Measurements from ENCODE around the gene TRIM71. TPM values are rescaled to one million over a fixed set of nuclear protein-coding genes. Genes with fewer than 3 reads are reported as not detected.
"Not testable (repeated sequence)": the region's sequence is repeated elsewhere in the genome, so short reads cannot be mapped to it uniquely, and the experiment has no call there.

The TRIM71 gene
- total and polyA plus RNA-seq, 2 donors (not counting 1 experiment from before 2014, with no cell fraction given), result not detected

GRCh38 chr3:32781211-32781968 lies 36.4 kb upstream of the TRIM71 start:
- no peaks in the 10 kb centered on the region for H4K20me1 ChIP-seq (ENCODE audit: control insufficient read depth, insufficient read depth, low read length, poor library complexity, severe bottlenecking)
- no peak overlapping the region for H3K27ac ChIP-seq (ENCODE audit: low read length in 2 of 2)
- peak; percentile 91 for ATAC-seq (ENCODE audit: low read depth)
- H3K36me3 ChIP-seq (replicated peaks in 1 of 2; ENCODE audit: control extremely low read depth in 1 of 2, control insufficient read depth in 1 of 2, extremely low read depth in 1 of 2, insufficient read depth in 2 of 2, low read length in 1 of 2), result no peaks in the 10 kb centered on the region
- H3K27me3 ChIP-seq (replicated peaks in 1 of 4; ENCODE audit: control extremely low read depth in 1 of 4, control insufficient read depth in 3 of 4, insufficient read depth in 4 of 4, low read length in 3 of 4), result peaks cover 0 to 13% (median 0%) of the 10 kb centered on the region in 4 experiments
- under 1% methylated on average over 52 of the region's 59 CpGs for WGBS (ENCODE audit: insufficient coverage)
- peaks cover 4 to 10% of the 10 kb centered on the region in 2 donors for H3K4me1 ChIP-seq (ENCODE audit: control insufficient read depth in 2 of 2, insufficient read depth in 2 of 2, low read length in 2 of 2)
- peak overlapping the region; percentile 97 for H3K4me2 ChIP-seq (replicated peaks; ENCODE audit: low read depth, low read length, poor library complexity, severe bottlenecking)
- DNase-seq, result peak; percentile 81
- intact Hi-C loops (cut with micrococcal nuclease), result loop anchor here (1.0 kb wide), 1 partner anchor 96 kb away; the partner anchor contains the start of gene CNOT10
- H3K9ac ChIP-seq (ENCODE audit: low read length), result peak overlapping the region; percentile 83
- H3K4me3 ChIP-seq (ENCODE audit: control extremely low read depth in 1 of 5, extremely low read depth in 1 of 5, insufficient read depth in 1 of 5, low read depth in 2 of 5, low read length in 4 of 5), result peak overlapping the region; percentile 52 to 84 (median 70)
- TF ChIP-seq EZH2 (IDR thresholded peaks at IDR 0.05; ENCODE audit: borderline replicate concordance, insufficient read depth, low read depth, low read length, poor library complexity, severe bottlenecking), result no peak
- TF ChIP-seq CTCF (IDR thresholded peaks at IDR 0.05), result peak; percentile 90
- peak overlapping the region; percentile 73 for H3K27ac Mint-ChIP-seq
- ChIA-PET POLR2A (no interaction called here), CTCF (interaction anchor here (0.9 to 2.1 kb wide), 7 partner anchors 10 to 272 kb away, joined by 3 to 8 read pairs (median 5); no protein-coding TSS in a partner anchor)
- H3K4me3 Mint-ChIP-seq, result peak overlapping the region; percentile 96
- H3K27me3 Mint-ChIP-seq, result no peaks in the 10 kb centered on the region
- no peaks in the 10 kb centered on the region for H3K9me3 ChIP-seq (ENCODE audit: control extremely low read depth in 1 of 3, control insufficient read depth in 2 of 3, insufficient read depth in 1 of 3, low read length in 2 of 3)
- H3K9me3 Mint-ChIP-seq (ENCODE audit: insufficient read depth), result no peaks in the 10 kb centered on the region
- H3K4me1 Mint-ChIP-seq, result peaks cover 8% of the 10 kb centered on the region
- peak overlapping the region; percentile 90 for H2AFZ ChIP-seq (ENCODE audit: insufficient read depth, low read depth, low read length, poor library complexity, severe bottlenecking)
- no peaks in the 10 kb centered on the region for H3K79me2 ChIP-seq (ENCODE audit: control insufficient read depth, insufficient read depth, low read length)

GRCh38 chr3:32781969-32782270 lies 35.9 kb upstream of the TRIM71 start:
- DNase-seq; H3K9me3 Mint-ChIP-seq (ENCODE audit: insufficient read depth); H3K4me2 ChIP-seq (replicated peaks; ENCODE audit: low read depth, low read length, poor library complexity, severe bottlenecking); ATAC-seq (ENCODE audit: low read depth); H3K27ac Mint-ChIP-seq; H4K20me1 ChIP-seq (ENCODE audit: control insufficient read depth, insufficient read depth, low read length, poor library complexity, severe bottlenecking); H3K27me3 Mint-ChIP-seq; H3K4me1 Mint-ChIP-seq; H2AFZ ChIP-seq (ENCODE audit: insufficient read depth, low read depth, low read length, poor library complexity, severe bottlenecking); H3K4me3 ChIP-seq (ENCODE audit: control extremely low read depth in 1 of 5, extremely low read depth in 1 of 5, insufficient read depth in 1 of 5, low read depth in 2 of 5, low read length in 4 of 5); H3K9ac ChIP-seq (ENCODE audit: low read length); H3K9me3 ChIP-seq (ENCODE audit: control extremely low read depth in 1 of 3, control insufficient read depth in 2 of 3, insufficient read depth in 1 of 3, low read length in 2 of 3); POLR2A ChIA-PET; H3K27ac ChIP-seq (ENCODE audit: low read length in 2 of 2); H3K36me3 ChIP-seq (replicated peaks in 1 of 2; ENCODE audit: control extremely low read depth in 1 of 2, control insufficient read depth in 1 of 2, extremely low read depth in 1 of 2, insufficient read depth in 2 of 2, low read length in 1 of 2); H3K79me2 ChIP-seq (ENCODE audit: control insufficient read depth, insufficient read depth, low read length): not testable (repeated sequence)
- peak overlapping the region; percentile 47 for H3K4me3 Mint-ChIP-seq
- intact Hi-C loops (cut with micrococcal nuclease), result loop anchor here (1.0 kb wide), 1 partner anchor 97 kb away; the partner anchor contains the start of gene CNOT10
- CTCF ChIA-PET, result interaction anchor here (0.9 to 2.2 kb wide), 7 partner anchors 11 to 272 kb away, joined by 3 to 8 read pairs (median 5); no protein-coding TSS in a partner anchor
- H3K27me3 ChIP-seq (replicated peaks in 1 of 4; ENCODE audit: control extremely low read depth in 1 of 4, control insufficient read depth in 3 of 4, insufficient read depth in 4 of 4, low read length in 3 of 4), result peaks cover 0 to 13% (median 0%) of the 10 kb centered on the region in 4 experiments
- H3K4me1 ChIP-seq (ENCODE audit: control insufficient read depth in 2 of 2, insufficient read depth in 2 of 2, low read length in 2 of 2), result peaks cover 4 to 10% of the 10 kb centered on the region in 2 donors
- 100% methylated on average over 3 of the region's 9 CpGs for WGBS (ENCODE audit: insufficient coverage)
